Measurements from ENCODE around the gene CD160. TPM values are rescaled to one million over a fixed set of nuclear protein-coding genes. Genes with fewer than 3 reads are reported as not detected.

CD160 gene
- total and polyA plus RNA-seq, 2 experiments from 2014 or later, result 0.06 TPM; not detected in 1

GRCh38 chr1:145782272-145783099 is 63.2 kb downstream of the CD160 start (continued):
- no peak for TF ChIP-seq ZNF462 (CRISPR knock-in tag; IDR thresholded peaks at IDR 0.05)
- TF ChIP-seq, protein P1, sequence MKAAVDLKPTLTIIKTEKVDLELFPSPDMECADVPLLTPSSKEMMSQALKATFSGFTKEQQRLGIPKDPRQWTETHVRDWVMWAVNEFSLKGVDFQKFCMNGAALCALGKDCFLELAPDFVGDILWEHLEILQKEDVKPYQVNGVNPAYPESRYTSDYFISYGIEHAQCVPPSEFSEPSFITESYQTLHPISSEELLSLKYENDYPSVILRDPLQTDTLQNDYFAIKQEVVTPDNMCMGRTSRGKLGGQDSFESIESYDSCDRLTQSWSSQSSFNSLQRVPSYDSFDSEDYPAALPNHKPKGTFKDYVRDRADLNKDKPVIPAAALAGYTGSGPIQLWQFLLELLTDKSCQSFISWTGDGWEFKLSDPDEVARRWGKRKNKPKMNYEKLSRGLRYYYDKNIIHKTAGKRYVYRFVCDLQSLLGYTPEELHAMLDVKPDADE (IDR thresholded peaks at IDR 0.05), result no peak
- no peak for TF ChIP-seq REST (IDR thresholded peaks at IDR 0.05; ENCODE audit: unreplicated experiment)
